ENCODE data around the gene HNRNPDL.

DNA sequence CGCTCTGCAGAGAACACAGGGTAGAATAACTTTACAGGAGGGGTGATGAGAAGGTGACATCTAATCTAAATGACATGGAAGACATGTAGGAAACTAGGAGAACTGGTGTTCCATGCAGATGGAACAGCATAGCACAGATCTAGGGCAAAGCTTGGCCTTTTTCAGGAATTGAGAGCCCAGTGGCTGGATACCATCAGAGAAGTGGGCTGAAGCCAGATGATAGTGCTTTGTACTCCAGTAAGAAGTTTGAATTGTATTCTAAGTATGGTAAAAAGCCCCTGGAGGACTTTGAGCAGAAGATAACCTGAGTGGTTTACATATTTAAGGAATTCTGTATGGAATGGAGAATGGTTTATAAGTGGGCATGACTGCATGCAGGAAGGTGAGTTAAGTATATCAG, 33.0 kb upstream of the HNRNPDL start:
- TF ChIP-seq, protein P1, sequence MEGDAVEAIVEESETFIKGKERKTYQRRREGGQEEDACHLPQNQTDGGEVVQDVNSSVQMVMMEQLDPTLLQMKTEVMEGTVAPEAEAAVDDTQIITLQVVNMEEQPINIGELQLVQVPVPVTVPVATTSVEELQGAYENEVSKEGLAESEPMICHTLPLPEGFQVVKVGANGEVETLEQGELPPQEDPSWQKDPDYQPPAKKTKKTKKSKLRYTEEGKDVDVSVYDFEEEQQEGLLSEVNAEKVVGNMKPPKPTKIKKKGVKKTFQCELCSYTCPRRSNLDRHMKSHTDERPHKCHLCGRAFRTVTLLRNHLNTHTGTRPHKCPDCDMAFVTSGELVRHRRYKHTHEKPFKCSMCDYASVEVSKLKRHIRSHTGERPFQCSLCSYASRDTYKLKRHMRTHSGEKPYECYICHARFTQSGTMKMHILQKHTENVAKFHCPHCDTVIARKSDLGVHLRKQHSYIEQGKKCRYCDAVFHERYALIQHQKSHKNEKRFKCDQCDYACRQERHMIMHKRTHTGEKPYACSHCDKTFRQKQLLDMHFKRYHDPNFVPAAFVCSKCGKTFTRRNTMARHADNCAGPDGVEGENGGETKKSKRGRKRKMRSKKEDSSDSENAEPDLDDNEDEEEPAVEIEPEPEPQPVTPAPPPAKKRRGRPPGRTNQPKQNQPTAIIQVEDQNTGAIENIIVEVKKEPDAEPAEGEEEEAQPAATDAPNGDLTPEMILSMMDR (IDR thresholded peaks at IDR 0.05), result no peak
- no peak for TF ChIP-seq EZH2 (IDR thresholded peaks at IDR 0.05; ENCODE audit: borderline replicate concordance, insufficient read depth, low read depth, low read length, poor library complexity, severe bottlenecking)

All from B cell (primary cell).